Measurements from ENCODE around the gene C1R. TPM values are rescaled to one million over a fixed set of nuclear protein-coding genes. Genes with fewer than 3 reads are reported as not detected.

C1R gene
- total and polyA plus RNA-seq, 4 donors: 268 to 525 (median 434) TPM

GRCh38 chr12:7093486-7093885, 1.2 kb upstream of the C1R start:
- no peak overlapping the region for H3K4me3 ChIP-seq
- peak overlapping the region in 1 of 2 donors; percentile 13 for H3K9ac ChIP-seq (ENCODE audit: insufficient read depth in 1 of 2, low read length in 2 of 2)
- ATAC-seq (ENCODE audit: insufficient read depth, low FRiP score): no peak
- H3K4me1 ChIP-seq (ENCODE audit: control insufficient read depth in 5 of 5, insufficient read depth in 5 of 5, low read length in 5 of 5): peaks cover 0 to 25% (median 9%) of the 10 kb centered on the region in 5 donors
- H3K9me3 ChIP-seq (ENCODE audit: control insufficient read depth in 4 of 4, insufficient read depth in 3 of 4, low read length in 3 of 4): no peaks in the 10 kb centered on the region
- H3K36me3 ChIP-seq (ENCODE audit: control insufficient read depth in 4 of 4, insufficient read depth in 4 of 4, low read length in 4 of 4): peaks cover 0 to 11% (median 9%) of the 10 kb centered on the region in 4 donors
- peaks cover 0 to 2% (median 0%) of the 10 kb centered on the region in 3 donors for H3K27me3 ChIP-seq (ENCODE audit: control insufficient read depth in 3 of 3, insufficient read depth in 3 of 3, low read length in 2 of 3)
- WGBS, 2 donors: 60 to 70% methylated on average over 5 of the region's 5 CpGs
- no peak for DNase-seq
- H3K27ac ChIP-seq (ENCODE audit: low read depth in 1 of 2, low read length in 1 of 2): no peak overlapping the region
- TF ChIP-seq CTCF (IDR thresholded peaks at IDR 0.05; ENCODE audit: control extremely low read depth, extremely low read depth): no peak

GRCh38 chr12:7092986-7093460, 778 bp upstream of the C1R start:
- no peak overlapping the region for H3K4me3 ChIP-seq
- TF ChIP-seq CTCF (IDR thresholded peaks at IDR 0.05; ENCODE audit: control extremely low read depth, extremely low read depth): no peak
- WGBS, 2 donors: 78 to 87% methylated on average over 8 of the region's 8 CpGs
- H3K36me3 ChIP-seq (ENCODE audit: control insufficient read depth in 4 of 4, insufficient read depth in 4 of 4, low read length in 4 of 4): peaks cover 0 to 10% (median 9%) of the 10 kb centered on the region in 4 donors
- ATAC-seq (ENCODE audit: insufficient read depth, low FRiP score) (no peak), DNase-seq (no peak)
- H3K4me1 ChIP-seq (ENCODE audit: control insufficient read depth in 5 of 5, insufficient read depth in 5 of 5, low read length in 5 of 5): peaks cover 0 to 25% (median 9%) of the 10 kb centered on the region in 5 donors
- peaks cover 0 to 2% (median 0%) of the 10 kb centered on the region in 3 donors for H3K27me3 ChIP-seq (ENCODE audit: control insufficient read depth in 3 of 3, insufficient read depth in 3 of 3, low read length in 2 of 3)
- H3K9me3 ChIP-seq (ENCODE audit: control insufficient read depth in 4 of 4, insufficient read depth in 3 of 4, low read length in 3 of 4): no peaks in the 10 kb centered on the region
- peak overlapping the region in 1 of 2 donors; percentile 96 for H3K9ac ChIP-seq (ENCODE audit: insufficient read depth in 1 of 2, low read length in 2 of 2)
- H3K27ac ChIP-seq (ENCODE audit: low read depth in 1 of 2, low read length in 1 of 2): peak overlapping the region in 1 of 2 donors; percentile 55

GRCh38 chr12:7091660-7092228, 501 bp downstream of the C1R start:
- H3K9ac ChIP-seq (ENCODE audit: insufficient read depth in 1 of 2, low read length in 2 of 2): peak overlapping the region; percentile 26 to 96
- H3K4me1 ChIP-seq (ENCODE audit: control insufficient read depth in 5 of 5, insufficient read depth in 5 of 5, low read length in 5 of 5): peaks cover 0 to 25% (median 9%) of the 10 kb centered on the region in 5 donors
- H3K27ac ChIP-seq (ENCODE audit: low read depth in 1 of 2, low read length in 1 of 2): peak overlapping the region; percentile 9 to 85
- peaks cover 0 to 14% (median 10%) of the 10 kb centered on the region in 4 donors for H3K36me3 ChIP-seq (ENCODE audit: control insufficient read depth in 4 of 4, insufficient read depth in 4 of 4, low read length in 4 of 4)
- ATAC-seq (ENCODE audit: insufficient read depth, low FRiP score) (peak; percentile 49), DNase-seq (peak; percentile 47 to 56 (median 50))
- H3K9me3 ChIP-seq (ENCODE audit: control insufficient read depth in 4 of 4, insufficient read depth in 3 of 4, low read length in 3 of 4): no peaks in the 10 kb centered on the region
- WGBS, 2 donors: 29 to 59% methylated on average over 10 of the region's 10 CpGs
- H3K4me3 ChIP-seq: peak overlapping the region; percentile 46
- no peak for TF ChIP-seq CTCF (IDR thresholded peaks at IDR 0.05; ENCODE audit: control extremely low read depth, extremely low read depth)
- peaks cover 0 to 2% (median 0%) of the 10 kb centered on the region in 3 donors for H3K27me3 ChIP-seq (ENCODE audit: control insufficient read depth in 3 of 3, insufficient read depth in 3 of 3, low read length in 2 of 3)

Measured in lung (tissue), 12 donors.